ENCODE measurements around the gene UST.

The UST gene

DNA sequence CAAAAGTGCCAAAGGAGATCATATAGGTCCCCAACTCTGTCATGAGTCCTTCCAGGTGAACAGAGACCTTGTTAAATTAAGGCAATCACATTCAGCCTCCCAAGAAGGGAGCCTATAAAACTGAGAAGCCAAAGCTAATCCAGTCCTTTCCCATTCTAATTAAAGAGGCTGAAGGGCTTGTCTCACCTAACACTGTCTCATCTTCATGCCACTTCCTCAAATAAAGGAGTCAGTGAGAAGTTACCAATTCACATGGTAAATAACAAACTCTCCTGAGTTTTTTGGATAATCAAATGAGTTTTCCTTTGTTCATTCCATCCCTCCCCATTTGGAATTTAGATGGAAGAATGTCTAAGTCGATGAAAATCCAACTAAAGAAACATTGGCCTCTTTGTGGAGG is 242.8 kb downstream of the UST start:
- no peak overlapping the region for H3K4me3 ChIP-seq (ENCODE audit: insufficient read depth, low read length, poor library complexity, severe bottlenecking)
- H3K9me2 ChIP-seq (replicated peaks; ENCODE audit: insufficient read depth, low read length) = no peaks in the 10 kb centered on the region
- H3K36me3 ChIP-seq (ENCODE audit: low read length) = no peaks in the 10 kb centered on the region
- no peak overlapping the region for H3K4me2 ChIP-seq (ENCODE audit: low read depth, low read length, poor library complexity, severe bottlenecking)
- no peaks in the 10 kb centered on the region for H3F3A ChIP-seq (ENCODE audit: insufficient read depth)
- no peaks in the 10 kb centered on the region for H3K79me2 ChIP-seq (ENCODE audit: insufficient read depth, low read length)
- no peaks in the 10 kb centered on the region for H3K27me3 ChIP-seq (ENCODE audit: low read length)
- no peak overlapping the region for H2AFZ ChIP-seq (ENCODE audit: low read depth, low read length, severe bottlenecking)
- H4K20me1 ChIP-seq (ENCODE audit: low read depth, low read length) = no peaks in the 10 kb centered on the region
- no peak overlapping the region for H3K27ac ChIP-seq (ENCODE audit: low read depth, low read length)
- no peaks in the 10 kb centered on the region for H3K9me3 ChIP-seq (ENCODE audit: insufficient read depth, low read length)
- H3K9ac ChIP-seq (ENCODE audit: low read length) = no peak overlapping the region
- TF ChIP-seq, protein P1, sequence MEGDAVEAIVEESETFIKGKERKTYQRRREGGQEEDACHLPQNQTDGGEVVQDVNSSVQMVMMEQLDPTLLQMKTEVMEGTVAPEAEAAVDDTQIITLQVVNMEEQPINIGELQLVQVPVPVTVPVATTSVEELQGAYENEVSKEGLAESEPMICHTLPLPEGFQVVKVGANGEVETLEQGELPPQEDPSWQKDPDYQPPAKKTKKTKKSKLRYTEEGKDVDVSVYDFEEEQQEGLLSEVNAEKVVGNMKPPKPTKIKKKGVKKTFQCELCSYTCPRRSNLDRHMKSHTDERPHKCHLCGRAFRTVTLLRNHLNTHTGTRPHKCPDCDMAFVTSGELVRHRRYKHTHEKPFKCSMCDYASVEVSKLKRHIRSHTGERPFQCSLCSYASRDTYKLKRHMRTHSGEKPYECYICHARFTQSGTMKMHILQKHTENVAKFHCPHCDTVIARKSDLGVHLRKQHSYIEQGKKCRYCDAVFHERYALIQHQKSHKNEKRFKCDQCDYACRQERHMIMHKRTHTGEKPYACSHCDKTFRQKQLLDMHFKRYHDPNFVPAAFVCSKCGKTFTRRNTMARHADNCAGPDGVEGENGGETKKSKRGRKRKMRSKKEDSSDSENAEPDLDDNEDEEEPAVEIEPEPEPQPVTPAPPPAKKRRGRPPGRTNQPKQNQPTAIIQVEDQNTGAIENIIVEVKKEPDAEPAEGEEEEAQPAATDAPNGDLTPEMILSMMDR (IDR thresholded peaks at IDR 0.05; ENCODE audit: insufficient read depth, low read length, poor library complexity, severe bottlenecking) = no peak
- TF ChIP-seq EZH2phosphoT487 (conservative IDR thresholded peaks at IDR 0.05; ENCODE audit: low read length) = no peak

DNA sequence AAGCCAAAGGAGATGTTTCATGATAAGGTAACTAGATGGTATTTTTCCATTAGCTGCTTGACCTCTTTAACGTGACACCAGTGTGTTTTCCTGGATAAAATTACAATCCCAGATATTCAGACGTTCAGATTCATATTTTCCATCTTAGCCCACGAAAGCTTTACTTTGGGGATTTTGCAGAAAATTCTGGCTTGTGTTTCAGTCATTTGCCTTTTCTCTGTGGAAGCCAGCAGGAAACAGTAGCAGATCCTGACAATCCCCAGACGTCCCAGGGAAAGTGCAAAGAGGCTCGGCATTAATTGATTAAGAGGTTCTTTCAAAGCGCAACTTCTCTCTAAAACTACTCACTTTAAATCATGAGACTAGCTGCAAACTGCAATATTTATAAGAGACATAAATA is 243.6 kb downstream of the UST start:
- H3K4me2 ChIP-seq (ENCODE audit: low read depth, low read length, poor library complexity, severe bottlenecking) = no peak overlapping the region
- no peaks in the 10 kb centered on the region for H3F3A ChIP-seq (ENCODE audit: insufficient read depth)
- H3K27ac ChIP-seq (ENCODE audit: low read depth, low read length) = no peak overlapping the region
- H4K20me1 ChIP-seq (ENCODE audit: low read depth, low read length) = no peaks in the 10 kb centered on the region
- no peak overlapping the region for H2AFZ ChIP-seq (ENCODE audit: low read depth, low read length, severe bottlenecking)
- TF ChIP-seq EZH2phosphoT487 (conservative IDR thresholded peaks at IDR 0.05; ENCODE audit: low read length) = no peak
- TF ChIP-seq, protein P1 (IDR thresholded peaks at IDR 0.05; ENCODE audit: insufficient read depth, low read length, poor library complexity, severe bottlenecking) = no peak
- no peaks in the 10 kb centered on the region for H3K27me3 ChIP-seq (ENCODE audit: low read length)
- H3K9me2 ChIP-seq (replicated peaks; ENCODE audit: insufficient read depth, low read length) = no peaks in the 10 kb centered on the region
- no peaks in the 10 kb centered on the region for H3K36me3 ChIP-seq (ENCODE audit: low read length)
- H3K4me3 ChIP-seq (ENCODE audit: insufficient read depth, low read length, poor library complexity, severe bottlenecking) = no peak overlapping the region
- H3K79me2 ChIP-seq (ENCODE audit: insufficient read depth, low read length) = no peaks in the 10 kb centered on the region
- H3K9me3 ChIP-seq (ENCODE audit: insufficient read depth, low read length) = no peaks in the 10 kb centered on the region
- H3K9ac ChIP-seq (ENCODE audit: low read length) = no peak overlapping the region

DNA sequence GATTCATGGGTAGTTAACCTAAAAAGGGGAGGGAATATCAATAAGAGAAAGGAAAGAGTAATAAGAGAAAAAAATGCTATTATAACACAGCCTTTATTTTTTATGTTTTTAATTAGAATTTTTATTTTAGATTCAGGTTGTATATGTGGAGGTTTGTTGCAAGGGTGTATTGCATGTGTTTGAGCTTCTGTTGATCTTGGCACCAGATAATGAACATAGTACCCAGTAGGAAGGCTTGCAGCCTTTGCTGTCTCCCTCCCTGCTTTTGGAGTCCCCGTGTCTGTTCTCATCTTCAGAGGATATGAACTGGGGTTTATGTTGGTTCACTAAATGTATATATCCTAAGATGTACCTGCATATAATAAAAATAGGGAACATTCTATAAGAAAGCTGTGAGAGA is 250.0 kb downstream of the UST start:
- Histone ChIP-seq H4K20me1 (ENCODE audit: low read depth, low read length) (no peaks in the 10 kb centered on the region), H3F3A (ENCODE audit: insufficient read depth) (no peaks in the 10 kb centered on the region), H3K4me3 (ENCODE audit: insufficient read depth, low read length, poor library complexity, severe bottlenecking) (no peak overlapping the region), H3K27me3 (ENCODE audit: low read length) (no peaks in the 10 kb centered on the region), H3K4me2 (ENCODE audit: low read depth, low read length, poor library complexity, severe bottlenecking) (no peak overlapping the region), H3K27ac (ENCODE audit: low read depth, low read length) (no peak overlapping the region), H3K9me3 (ENCODE audit: insufficient read depth, low read length) (peaks cover 6% of the 10 kb centered on the region; the same call in 1 of the 2 replicates), H3K79me2 (ENCODE audit: insufficient read depth, low read length) (no peaks in the 10 kb centered on the region), H3K9ac (ENCODE audit: low read length) (no peak overlapping the region), H3K9me2 (replicated peaks; ENCODE audit: insufficient read depth, low read length) (no peaks in the 10 kb centered on the region), H3K36me3 (ENCODE audit: low read length) (no peaks in the 10 kb centered on the region), H2AFZ (ENCODE audit: low read depth, low read length, severe bottlenecking) (no peak overlapping the region)
- TF ChIP-seq EZH2phosphoT487 (conservative IDR thresholded peaks at IDR 0.05; ENCODE audit: low read length) = no peak
- TF ChIP-seq, protein P1 (IDR thresholded peaks at IDR 0.05; ENCODE audit: insufficient read depth, low read length, poor library complexity, severe bottlenecking) = no peak

Data from SU-DHL-6 (cell line).